EL (cell line): Measurements from ENCODE around the gene SLC25A45.
"Not testable (repeated sequence)": the region's sequence is repeated elsewhere in the genome, so short reads cannot be mapped to it uniquely, and the experiment has no call there.

ENCODE experiments used
- DNase-seq: peaks from one replicate; pipeline ENCODE4 v3.0.0-alpha.2; 2016

SLC25A45 gene

GRCh38 chr11:65355776-65356393 is 26.6 kb downstream of the SLC25A45 start:
- peak; percentile 36 for DNase-seq

- peak; percentile 27 for DNase-seq
Measured at GRCh38 chr11:65355013-65355775, 27.3 kb downstream of the SLC25A45 start.

- peak; percentile 97 for DNase-seq
Measured at GRCh38 chr11:65354265-65355012, 28.0 kb downstream of the SLC25A45 start, which contains the start of gene TIGD3. TSS of gene TIGD3 (plus strand) at chr11:65354751. CDS start at chr11:65355809, 1,058 bp downstream.

GRCh38 chr11:65353900-65354264 is 28.6 kb downstream of the SLC25A45 start:
- no peak for DNase-seq

GRCh38 chr11:65353376-65353775 is 29.1 kb downstream of the SLC25A45 start:
- DNase-seq = no peak

- DNase-seq = peak; percentile 26
Measured at GRCh38 chr11:65352783-65353182, 29.7 kb downstream of the SLC25A45 start.

- DNase-seq = no peak
Measured at GRCh38 chr11:65351511-65351910, 30.9 kb downstream of the SLC25A45 start.

- DNase-seq = no peak
Measured at GRCh38 chr11:65341856-65342255, 40.6 kb downstream of the SLC25A45 start.

GRCh38 chr11:65340226-65340625 is 42.2 kb downstream of the SLC25A45 start:
- no peak for DNase-seq

- DNase-seq = no peak
Measured at GRCh38 chr11:65338676-65339075, 43.8 kb downstream of the SLC25A45 start.

GRCh38 chr11:65334696-65335295 is 47.6 kb downstream of the SLC25A45 start:
- DNase-seq = no peak

- DNase-seq = not testable (repeated sequence)
Measured at GRCh38 chr11:65332591-65332990, 49.9 kb downstream of the SLC25A45 start.

GRCh38 chr11:65330544-65330943 is 51.9 kb downstream of the SLC25A45 start:
- no peak for DNase-seq

- DNase-seq = peak; percentile 90
Measured at GRCh38 chr11:65329944-65330403, 52.5 kb downstream of the SLC25A45 start.

GRCh38 chr11:65329478-65329877 is 53.0 kb downstream of the SLC25A45 start:
- no peak for DNase-seq

GRCh38 chr11:65327021-65327420 is 55.4 kb downstream of the SLC25A45 start:
- DNase-seq = no peak

GRCh38 chr11:65325435-65325834 is 57.0 kb downstream of the SLC25A45 start:
- DNase-seq = no peak
